HG03565 (cell line): ENCODE results near the gene ADK.
"Not testable (repeated sequence)": the region's sequence is repeated elsewhere in the genome, so short reads cannot be mapped to it uniquely, and the experiment has no call there.

Source experiments
- ATAC-seq: cut with Tn5 transposase; IDR thresholded peaks from one replicate; pipeline ENCODE4 v1.9.1; 2021; ENCODE audit warnings: mild to moderate bottlenecking, moderate library complexity; ENCODE audit not compliant: unreplicated experiment

The ADK gene

GRCh38 chr10:74337330-74338016, 186.5 kb downstream of the ADK start:
- ATAC-seq: no peak

- ATAC-seq: no peak
Observed at GRCh38 chr10:74342991-74343390, 192.0 kb downstream of the ADK start.

- no peak for ATAC-seq
Observed at GRCh38 chr10:74343804-74344203, 192.8 kb downstream of the ADK start.

- no peak for ATAC-seq
Observed at GRCh38 chr10:74344306-74344705, 193.3 kb downstream of the ADK start.

- ATAC-seq: no peak
Observed at GRCh38 chr10:74347522-74347921, 196.5 kb downstream of the ADK start.

- ATAC-seq: not testable (repeated sequence)
Observed at GRCh38 chr10:74353021-74353420, 202.0 kb downstream of the ADK start.

- ATAC-seq: no peak
Observed at GRCh38 chr10:74361678-74362077, 210.7 kb downstream of the ADK start.

- ATAC-seq: no peak
Observed at GRCh38 chr10:74363727-74364126, 212.7 kb downstream of the ADK start.

GRCh38 chr10:74365109-74365508, 214.1 kb downstream of the ADK start:
- no peak for ATAC-seq

- ATAC-seq: no peak
Observed at GRCh38 chr10:74371696-74372095, 220.7 kb downstream of the ADK start.

- no peak for ATAC-seq
Observed at GRCh38 chr10:74373059-74373458, 222.0 kb downstream of the ADK start.

- ATAC-seq: no peak
Observed at GRCh38 chr10:74377476-74377875, 226.5 kb downstream of the ADK start.

GRCh38 chr10:74379474-74379873, 228.5 kb downstream of the ADK start:
- no peak for ATAC-seq

GRCh38 chr10:74380795-74381194, 229.8 kb downstream of the ADK start:
- ATAC-seq: no peak

- ATAC-seq: no peak
Observed at GRCh38 chr10:74381291-74381853, 230.4 kb downstream of the ADK start.

GRCh38 chr10:74382663-74383062, 231.6 kb downstream of the ADK start:
- ATAC-seq: no peak

- no peak for ATAC-seq
Observed at GRCh38 chr10:74383642-74384041, 232.6 kb downstream of the ADK start.

GRCh38 chr10:74384615-74385183, 233.7 kb downstream of the ADK start:
- no peak for ATAC-seq

- no peak for ATAC-seq
Observed at GRCh38 chr10:74388801-74389200, 237.8 kb downstream of the ADK start.

GRCh38 chr10:74391786-74392185, 240.8 kb downstream of the ADK start:
- no peak for ATAC-seq

- no peak for ATAC-seq
Observed at GRCh38 chr10:74394416-74394969, 243.5 kb downstream of the ADK start.

- ATAC-seq: no peak
Observed at GRCh38 chr10:74400186-74400585, 249.2 kb downstream of the ADK start.
